ENCODE results near the gene HCAR3.
"Not testable (repeated sequence)": the region's sequence is repeated elsewhere in the genome, so short reads cannot be mapped to it uniquely, and the experiment has no call there.

The HCAR3 gene

GRCh38 chr12:122716658-122717057, at the start of gene HCAR3:
TSS of gene HCAR3 (minus strand) at chr12:122716811. CDS start at chr12:122716737, 74 bp downstream.
- DNase-seq; in situ Hi-C loops (cut with MboI; ENCODE audit: low pct_unique_long_range_greater_than_20kb, low sequenced_read_pairs): not testable (repeated sequence)

- in situ Hi-C loops (cut with MboI; ENCODE audit: low pct_unique_long_range_greater_than_20kb, low sequenced_read_pairs): loop anchor here (25.0 kb wide), 1 partner anchor 245 kb away; the partner anchor contains the start of gene ZCCHC8
- DNase-seq: no peak
These were observed 41.0 kb upstream of the HCAR3 start for GRCh38 chr12:122757568-122757967.

GRCh38 chr12:122754790-122755189, 38.2 kb upstream of the HCAR3 start:
- in situ Hi-C loops (cut with MboI; ENCODE audit: low pct_unique_long_range_greater_than_20kb, low sequenced_read_pairs): loop anchor here (25.0 kb wide), 1 partner anchor 242 kb away; the partner anchor contains the start of gene ZCCHC8

GRCh38 chr12:122753319-122753650, 36.7 kb upstream of the HCAR3 start:
- peak; percentile 53 for DNase-seq
- in situ Hi-C loops (cut with MboI; ENCODE audit: low pct_unique_long_range_greater_than_20kb, low sequenced_read_pairs): loop anchor here (25.0 kb wide), 1 partner anchor 241 kb away; the partner anchor contains the start of gene ZCCHC8

More at GRCh38 chr12:122754790-122755189, 38.2 kb upstream of the HCAR3 start:
- no peak for DNase-seq

- in situ Hi-C loops (cut with MboI; ENCODE audit: low pct_unique_long_range_greater_than_20kb, low sequenced_read_pairs): loop anchor here (25.0 kb wide), 1 partner anchor 240 kb away; the partner anchor contains the start of gene ZCCHC8
- peak; percentile 98 for DNase-seq
These were observed 36.1 kb upstream of the HCAR3 start, which contains the start of gene DENR for GRCh38 chr12:122752464-122753318. TSS of gene DENR (plus strand) at chr12:122752824. CDS start at chr12:122753702, 878 bp downstream.

GRCh38 chr12:122750781-122751515, 34.3 kb upstream of the HCAR3 start:
- DNase-seq: peak; percentile 48
- in situ Hi-C loops (cut with MboI; ENCODE audit: low pct_unique_long_range_greater_than_20kb, low sequenced_read_pairs): loop anchor here (25.0 kb wide), 1 partner anchor 239 kb away; the partner anchor contains the start of gene ZCCHC8

- in situ Hi-C loops (cut with MboI; ENCODE audit: low pct_unique_long_range_greater_than_20kb, low sequenced_read_pairs): loop anchor here (25.0 kb wide), 2 partner anchors 112 to 237 kb away; partner anchors contain the start of gene ZCCHC8
These were observed 33.1 kb upstream of the HCAR3 start for GRCh38 chr12:122749569-122750332.

GRCh38 chr12:122747224-122748135, 30.9 kb upstream of the HCAR3 start:
- in situ Hi-C loops (cut with MboI; ENCODE audit: low pct_unique_long_range_greater_than_20kb, low sequenced_read_pairs): loop anchor here (25.0 kb wide), 1 partner anchor 110 kb away; no protein-coding TSS in a partner anchor
- DNase-seq: no peak

More at GRCh38 chr12:122749569-122750332, 33.1 kb upstream of the HCAR3 start:
- DNase-seq: no peak

- DNase-seq: no peak
- in situ Hi-C loops (cut with MboI; ENCODE audit: low pct_unique_long_range_greater_than_20kb, low sequenced_read_pairs): loop anchor here (25.0 kb wide), 1 partner anchor 107 kb away; no protein-coding TSS in a partner anchor
These were observed 27.4 kb upstream of the HCAR3 start for GRCh38 chr12:122743895-122744525.

- DNase-seq: no peak
- in situ Hi-C loops (cut with MboI; ENCODE audit: low pct_unique_long_range_greater_than_20kb, low sequenced_read_pairs): loop anchor here (25.0 kb wide), 1 partner anchor 103 kb away; no protein-coding TSS in a partner anchor
These were observed 23.7 kb upstream of the HCAR3 start for GRCh38 chr12:122740351-122740750.

GRCh38 chr12:122738571-122738970, 22.0 kb upstream of the HCAR3 start:
- in situ Hi-C loops (cut with MboI; ENCODE audit: low pct_unique_long_range_greater_than_20kb, low sequenced_read_pairs): loop anchor here (25.0 kb wide), 1 partner anchor 101 kb away; no protein-coding TSS in a partner anchor
- no peak for DNase-seq

- in situ Hi-C loops (cut with MboI; ENCODE audit: low pct_unique_long_range_greater_than_20kb, low sequenced_read_pairs): loop anchor here (25.0 kb wide), 1 partner anchor 95 kb away; no protein-coding TSS in a partner anchor
- no peak for DNase-seq
These were observed 16.0 kb upstream of the HCAR3 start for GRCh38 chr12:122732611-122733010.

- DNase-seq: no peak
- in situ Hi-C loops (cut with MboI; ENCODE audit: low pct_unique_long_range_greater_than_20kb, low sequenced_read_pairs): loop anchor here (25.0 kb wide), 1 partner anchor 95 kb away; no protein-coding TSS in a partner anchor
These were observed 15.6 kb upstream of the HCAR3 start for GRCh38 chr12:122732170-122732569.

GRCh38 chr12:122730215-122731014, 13.8 kb upstream of the HCAR3 start, which contains the start of gene HCAR1:
TSS of gene HCAR1 (minus strand) at chr12:122730844. CDS start at chr12:122730339, 505 bp downstream.
- in situ Hi-C loops (cut with MboI; ENCODE audit: low pct_unique_long_range_greater_than_20kb, low sequenced_read_pairs): loop anchor here (25.0 kb wide), 1 partner anchor 93 kb away; no protein-coding TSS in a partner anchor
- no peak for DNase-seq

GRCh38 chr12:122729583-122730214, 13.1 kb upstream of the HCAR3 start:
- in situ Hi-C loops (cut with MboI; ENCODE audit: low pct_unique_long_range_greater_than_20kb, low sequenced_read_pairs): loop anchor here (25.0 kb wide), 1 partner anchor 92 kb away; no protein-coding TSS in a partner anchor
- no peak for DNase-seq

Measured in KBM-7 (cell line).